HG02678 (cell line): ENCODE measurements around the gene TSKU.
"Not testable (repeated sequence)": the region's sequence is repeated elsewhere in the genome, so short reads cannot be mapped to it uniquely, and the experiment has no call there.

Experiments used
- ATAC-seq: cut with Tn5 transposase; IDR thresholded peaks from one replicate; pipeline ENCODE4 v1.9.1; 2021; ENCODE audit warnings: mild to moderate bottlenecking, moderate library complexity; ENCODE audit not compliant: unreplicated experiment

The TSKU gene

GRCh38 chr11:76822406-76822805 is 39.2 kb downstream of the TSKU start:
- no peak for ATAC-seq

DNA sequence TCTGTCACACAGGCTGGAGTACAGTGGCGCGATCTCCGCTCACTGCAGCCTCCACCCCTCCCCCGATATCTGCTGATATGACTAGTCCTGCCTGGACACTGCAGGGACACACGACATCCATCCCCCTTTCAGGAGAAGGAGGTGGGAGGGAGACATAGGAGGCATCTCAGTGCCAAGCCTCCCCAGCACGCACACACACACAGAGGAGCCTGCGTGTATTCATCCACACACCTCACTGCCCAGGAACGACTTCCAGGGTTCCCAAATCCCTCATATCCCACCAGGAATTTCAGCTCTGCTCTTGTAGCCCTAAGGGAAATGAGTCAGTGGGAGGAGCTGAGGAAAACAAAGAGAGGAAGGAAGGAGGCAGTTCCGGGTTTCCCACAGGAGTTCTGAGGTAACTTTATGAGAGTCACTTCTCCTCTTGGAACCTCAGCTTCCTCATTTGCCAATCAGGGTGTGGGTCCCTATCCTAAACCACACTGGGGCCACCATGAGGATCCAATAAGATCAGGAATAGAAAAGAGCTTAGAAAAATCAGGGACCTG is 40.4 kb downstream of the TSKU start:
- ATAC-seq = no peak

DNA sequence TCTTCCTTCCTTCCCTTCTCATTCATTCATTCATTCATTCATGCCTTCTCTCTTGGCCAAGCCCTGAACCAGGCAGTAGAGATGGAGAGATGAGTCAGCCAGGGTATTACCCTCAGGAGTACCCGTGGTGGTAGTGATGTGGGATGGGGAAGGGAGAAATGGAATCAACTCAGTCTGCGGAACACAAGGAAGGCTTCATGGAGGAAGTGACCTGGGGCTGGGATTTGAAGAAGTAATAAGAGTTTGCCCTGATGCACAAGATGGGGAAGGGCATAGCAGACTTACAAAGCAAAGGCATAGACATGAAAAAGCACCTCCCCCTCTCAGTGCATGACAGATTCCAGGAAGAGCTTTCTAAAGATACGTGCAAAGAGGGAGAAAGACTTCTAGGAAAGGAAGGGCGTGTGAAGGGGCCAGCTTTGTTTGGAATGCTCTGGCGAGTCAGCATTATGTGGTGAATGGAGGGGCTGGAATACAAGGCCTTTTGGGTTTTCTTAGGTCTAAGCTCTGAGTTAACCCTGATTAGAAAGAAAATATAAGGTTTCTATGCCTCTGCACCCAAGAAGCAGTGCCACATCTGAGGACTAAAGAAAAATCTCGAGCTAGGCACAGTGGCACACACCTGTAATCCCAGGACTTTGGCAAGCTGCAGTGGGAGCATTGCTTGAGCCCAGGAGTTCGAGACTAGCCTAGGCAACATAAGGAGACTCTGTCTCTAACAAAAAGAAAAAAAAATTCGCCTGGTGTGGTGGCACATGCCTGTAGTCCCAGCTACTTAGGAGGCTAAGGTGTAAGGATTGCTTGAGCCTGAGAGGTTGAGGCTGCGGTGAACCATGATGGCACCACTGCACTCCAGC is 41.2 kb downstream of the TSKU start:
- no peak for ATAC-seq

GRCh38 chr11:76824980-76825725 is 42.0 kb downstream of the TSKU start:
- no peak for ATAC-seq

GRCh38 chr11:76825726-76826396 is 42.7 kb downstream of the TSKU start:
- no peak for ATAC-seq

- not testable (repeated sequence) for ATAC-seq
Observed at GRCh38 chr11:76826508-76826907, 43.4 kb downstream of the TSKU start.

DNA sequence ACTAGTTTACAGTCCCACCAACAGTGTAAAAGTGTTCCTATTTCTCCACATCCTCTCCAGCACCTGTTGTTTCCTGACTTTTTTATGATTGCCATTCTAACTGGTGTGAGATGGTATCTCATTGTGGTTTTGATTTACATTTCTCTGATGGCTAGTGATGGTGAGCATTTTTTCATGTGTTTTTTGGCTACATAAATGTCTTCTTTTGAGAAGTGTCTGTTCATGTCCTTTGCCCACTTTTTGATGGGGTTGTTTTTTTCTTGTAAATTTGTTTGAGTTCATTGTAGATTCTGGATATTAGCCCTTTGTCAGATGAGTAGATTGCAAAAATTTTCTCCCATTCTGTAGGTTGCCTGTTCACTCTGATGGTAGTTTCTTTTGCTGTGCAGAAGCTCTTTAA is 43.8 kb downstream of the TSKU start:
- not testable (repeated sequence) for ATAC-seq

- ATAC-seq = no peak
Observed at GRCh38 chr11:76830639-76831327, 47.6 kb downstream of the TSKU start.

DNA sequence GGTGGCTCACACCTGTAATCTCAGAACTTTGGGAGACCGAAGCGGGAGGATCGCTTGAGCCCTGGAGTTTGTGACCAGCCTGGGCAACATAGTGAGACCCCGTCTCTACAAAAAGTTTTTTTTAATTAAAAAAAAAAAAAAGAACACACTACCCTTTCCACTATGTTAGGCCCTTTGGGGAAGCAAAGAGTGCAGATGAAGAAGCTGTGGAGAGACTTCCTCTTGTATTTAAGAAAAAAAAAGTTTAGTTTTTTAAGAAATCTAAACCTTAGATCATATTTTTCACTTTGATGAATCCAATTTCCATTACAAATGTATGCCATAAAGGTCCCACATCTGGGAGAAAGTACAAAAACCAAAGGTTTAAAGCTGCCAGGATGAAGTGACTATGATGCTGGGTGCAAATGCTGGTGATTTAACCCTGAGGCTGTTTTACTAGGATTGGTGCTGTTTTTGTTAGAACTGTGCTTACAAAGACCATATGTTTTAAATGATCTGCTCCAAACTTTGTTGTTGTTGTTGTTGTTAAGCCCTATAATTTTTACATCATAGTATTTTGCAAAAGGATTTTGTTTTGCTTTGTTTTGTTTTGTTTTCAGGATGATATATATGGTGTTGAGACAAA is 48.6 kb downstream of the TSKU start:
- no peak for ATAC-seq

- no peak for ATAC-seq
Observed at GRCh38 chr11:76832361-76832760, 49.2 kb downstream of the TSKU start.

- no peak for ATAC-seq
Observed at GRCh38 chr11:76834151-76834550, 51.0 kb downstream of the TSKU start.

GRCh38 chr11:76835036-76835435 is 51.9 kb downstream of the TSKU start:
- no peak for ATAC-seq

DNA sequence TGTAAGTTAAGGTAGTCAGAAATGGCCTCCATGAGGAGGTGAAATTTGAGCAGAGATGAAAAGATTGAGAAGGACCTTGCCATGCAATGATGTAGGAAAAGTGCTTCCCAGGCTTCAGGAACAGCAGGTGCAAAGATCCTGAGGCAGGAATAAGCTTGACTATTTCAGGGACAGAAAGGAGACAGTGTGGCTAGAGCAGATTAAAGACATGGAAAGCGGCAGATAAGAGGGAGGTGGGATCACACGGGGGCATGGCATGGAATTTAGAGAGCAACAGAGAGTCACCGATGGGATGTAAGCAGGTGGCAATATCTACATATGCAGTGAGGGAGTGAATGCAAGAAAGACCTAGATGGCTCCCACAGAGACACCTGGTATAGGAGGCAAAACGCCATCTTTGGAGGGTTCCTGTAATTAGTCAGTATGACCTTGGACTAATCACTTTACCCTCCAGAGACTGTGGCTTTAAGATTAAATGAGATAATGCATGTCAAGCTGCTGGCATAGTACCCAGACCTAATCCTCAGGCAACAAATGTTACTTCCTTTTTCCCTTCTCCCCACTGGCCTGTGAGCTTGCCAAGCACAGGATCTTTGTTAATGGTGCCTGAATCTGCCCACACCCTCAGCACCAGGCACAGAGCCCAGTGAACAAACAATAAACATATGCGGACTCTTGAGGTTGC is 52.9 kb downstream of the TSKU start:
- ATAC-seq = no peak

DNA sequence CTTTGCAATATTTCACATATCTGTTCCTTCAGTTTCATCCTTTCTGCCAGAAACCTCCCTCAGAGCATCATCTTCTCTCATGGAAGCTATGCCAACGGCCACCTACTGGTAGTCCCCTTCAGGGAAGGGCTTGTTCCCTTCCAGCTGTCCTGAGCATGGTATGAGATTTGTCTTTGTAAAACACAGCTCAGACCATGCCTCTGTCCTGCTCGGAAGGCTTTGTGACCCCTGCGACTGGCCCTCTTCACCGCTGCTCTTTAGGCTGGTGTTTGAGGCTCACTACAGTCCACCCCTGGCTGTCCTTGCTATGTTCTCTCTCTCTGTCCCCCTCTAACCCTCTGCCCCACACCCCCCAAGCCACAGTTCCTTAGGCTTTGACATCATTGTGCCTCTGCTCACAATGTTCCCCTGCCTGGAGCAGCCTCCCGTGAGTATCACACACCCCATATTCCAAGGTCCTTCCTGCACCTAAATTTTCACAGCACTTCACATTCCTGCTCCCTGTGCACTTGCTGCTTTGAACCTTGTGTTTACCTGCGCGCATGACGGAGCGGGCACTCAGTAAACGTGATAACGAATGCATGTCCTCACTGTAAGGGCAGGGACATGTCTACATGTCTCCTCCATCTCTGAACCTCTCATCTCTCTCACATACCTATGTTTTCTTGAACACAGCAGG is 53.6 kb downstream of the TSKU start:
- ATAC-seq = no peak

DNA sequence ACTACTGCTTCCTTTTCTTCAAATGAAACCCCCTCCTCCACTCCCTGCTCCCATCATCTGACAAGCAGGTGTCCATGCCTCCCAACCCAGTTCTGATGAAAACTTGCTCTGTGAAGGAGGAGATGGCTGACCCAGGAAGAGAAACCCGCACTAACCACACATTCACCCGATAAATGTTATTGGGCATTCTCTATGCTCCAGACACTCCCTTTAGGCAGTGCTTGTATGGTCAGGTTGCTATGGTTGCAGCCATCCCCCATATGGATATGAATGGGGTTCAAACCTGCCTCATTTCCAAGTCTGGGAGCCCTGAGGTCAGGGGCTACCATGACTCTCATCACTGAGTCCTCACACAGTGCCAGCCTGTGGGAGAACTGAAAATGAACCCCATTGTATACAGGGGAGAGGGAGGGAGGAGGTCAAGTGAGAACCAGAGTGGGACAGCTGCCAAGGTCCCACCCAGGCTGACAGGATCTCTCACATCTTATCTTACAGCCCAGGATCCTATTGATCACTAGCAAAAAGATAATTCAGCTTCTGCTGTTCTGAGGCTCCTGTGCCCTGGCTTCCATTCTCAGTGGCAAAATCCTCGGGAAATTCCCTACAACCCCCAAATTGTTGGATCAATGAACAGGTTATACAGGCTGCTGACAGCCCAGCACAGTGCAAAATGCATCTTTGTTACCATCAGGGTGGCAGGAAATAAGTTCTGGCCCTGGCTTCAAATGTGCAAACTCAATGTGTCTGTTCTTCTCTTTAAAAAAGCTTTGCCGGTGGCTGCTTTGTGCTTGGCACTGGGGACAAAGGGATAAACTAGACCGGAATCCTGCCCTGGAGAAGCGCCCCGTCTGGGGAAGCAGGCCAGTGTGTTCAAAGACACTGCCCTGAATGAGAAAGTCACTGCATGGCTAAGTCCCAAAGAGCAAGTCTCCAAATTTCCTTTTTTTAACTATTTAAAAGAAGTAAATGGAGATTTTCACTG is 54.8 kb downstream of the TSKU start:
- ATAC-seq = no peak

- ATAC-seq = no peak
Observed at GRCh38 chr11:76838678-76839068, 55.5 kb downstream of the TSKU start.

- no peak for ATAC-seq
Observed at GRCh38 chr11:76839311-76839710, 56.2 kb downstream of the TSKU start.

DNA sequence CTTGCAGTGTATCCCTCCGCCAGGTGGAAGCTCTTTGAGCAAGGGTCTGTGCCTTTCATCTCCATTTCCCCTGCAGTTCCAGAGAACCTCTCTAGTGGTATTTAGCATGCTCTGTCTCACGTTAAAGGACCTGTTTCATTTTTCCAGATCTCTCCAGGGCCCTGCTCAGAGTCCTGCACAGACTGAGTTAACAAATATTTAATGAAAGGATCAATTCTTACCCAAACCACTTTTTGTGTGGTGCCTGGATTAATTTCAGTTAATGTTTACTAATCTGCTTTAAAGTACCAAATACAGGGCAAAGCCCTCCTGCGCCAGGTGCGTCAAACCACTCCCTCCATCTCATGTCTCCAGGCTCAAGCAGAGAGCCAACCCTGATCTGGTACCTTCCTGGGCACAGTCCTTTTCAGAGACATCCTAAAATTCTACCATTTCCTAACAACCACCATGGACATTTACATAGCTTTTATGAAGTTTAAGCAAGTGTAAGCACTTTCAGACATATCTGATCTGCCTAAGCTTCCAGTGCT is 58.8 kb downstream of the TSKU start:
- ATAC-seq = no peak
